SIG-M5 (cell line): ENCODE data around the gene SPATA20.

Experiments
- DNase-seq: peaks from one replicate; lab custom pipeline; 2025; lab: John Stamatoyannopoulos, UW

The SPATA20 gene

GRCh38 chr17:50579399-50579798, 32.4 kb downstream of the SPATA20 start:
- DNase-seq: no peak

- no peak for DNase-seq
These were observed 33.7 kb downstream of the SPATA20 start for GRCh38 chr17:50580646-50581045.

- no peak for DNase-seq
These were observed 34.3 kb downstream of the SPATA20 start for GRCh38 chr17:50581316-50581715.

DNA sequence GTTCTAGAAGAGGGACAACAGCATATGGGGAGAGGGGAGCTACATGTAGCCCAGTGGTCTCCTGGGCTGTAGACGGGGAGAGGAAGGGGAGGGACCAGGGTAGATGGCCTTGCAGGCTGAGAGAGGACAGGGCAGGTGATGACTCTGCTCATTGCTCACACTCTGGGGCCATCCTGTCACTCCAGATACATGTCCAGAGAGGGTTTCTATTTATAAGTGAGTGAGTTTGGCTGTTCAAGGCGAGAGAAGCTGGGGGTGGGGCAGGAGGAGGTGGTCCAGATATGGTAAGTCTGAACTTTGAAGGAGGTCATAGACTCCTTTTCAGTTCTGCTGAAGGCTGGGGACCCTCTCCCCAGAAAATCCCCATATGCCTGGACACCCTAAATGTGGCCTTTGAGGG, 35.8 kb downstream of the SPATA20 start:
- DNase-seq: no peak

- DNase-seq: no peak
These were observed 36.7 kb downstream of the SPATA20 start for GRCh38 chr17:50583641-50584040.

- DNase-seq: no peak
These were observed 37.1 kb downstream of the SPATA20 start for GRCh38 chr17:50584116-50584515.

- DNase-seq: no peak
These were observed 37.8 kb downstream of the SPATA20 start for GRCh38 chr17:50584749-50585148.

DNA sequence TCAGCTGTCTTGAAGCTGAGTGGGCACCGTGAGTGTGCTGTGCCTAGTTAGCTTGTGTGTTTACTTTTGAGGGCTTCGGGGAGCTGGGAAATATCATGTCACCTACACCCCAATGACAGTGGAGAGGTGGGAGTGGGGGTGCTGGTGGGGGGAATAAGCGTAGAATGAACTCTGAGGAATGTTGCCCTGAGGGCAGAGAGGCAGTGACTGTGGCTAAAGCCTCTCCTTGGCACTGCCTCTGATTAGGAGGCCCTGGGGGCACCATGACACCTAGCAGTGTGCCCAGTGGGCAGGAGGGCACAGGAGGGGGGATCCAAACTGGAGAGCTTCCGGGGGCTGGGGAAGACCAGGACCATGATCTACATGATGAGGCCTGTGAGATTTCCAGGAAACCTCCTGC, 38.4 kb downstream of the SPATA20 start:
- no peak for DNase-seq

DNA sequence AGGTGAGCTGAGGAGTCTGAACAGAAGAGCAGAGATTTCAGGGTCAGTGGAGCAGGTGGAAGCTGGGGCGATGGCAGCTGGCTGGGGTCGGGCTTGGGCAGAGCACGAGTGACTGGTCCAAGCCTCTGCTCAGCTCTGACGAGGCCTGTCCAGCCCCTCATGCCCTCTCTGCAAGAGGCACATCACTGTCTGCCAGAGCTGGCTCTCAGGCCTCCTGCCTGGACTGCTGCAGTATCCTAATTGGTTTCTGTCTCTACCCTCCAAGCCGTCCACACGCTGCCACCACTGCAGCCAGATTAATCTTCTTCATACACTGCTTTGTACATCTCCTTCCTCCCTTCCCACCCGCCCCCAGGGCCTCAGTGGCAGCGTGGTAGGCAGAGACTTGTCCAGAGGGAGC, 38.9 kb downstream of the SPATA20 start:
- no peak for DNase-seq

- no peak for DNase-seq
These were observed 39.7 kb downstream of the SPATA20 start for GRCh38 chr17:50586421-50587247.

DNA sequence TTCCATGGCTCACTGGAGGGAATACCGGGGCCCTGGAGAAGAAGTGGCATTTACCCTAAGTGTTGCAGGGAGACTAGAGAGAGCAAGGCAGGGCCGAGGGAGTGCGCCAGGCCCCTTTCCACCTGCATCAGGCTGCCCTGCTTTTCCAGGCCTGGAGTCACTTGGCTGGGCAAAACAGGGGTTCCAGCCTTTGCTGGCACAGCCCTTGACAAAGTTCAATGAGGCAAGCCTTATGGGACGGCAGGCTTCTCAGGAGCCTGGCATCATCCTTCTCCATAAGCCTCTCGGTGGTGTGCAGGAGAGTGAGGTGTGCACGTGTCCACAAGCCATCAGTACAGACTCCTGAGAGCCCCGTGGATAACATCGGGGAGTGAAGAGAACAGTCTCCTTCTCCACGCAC, 40.6 kb downstream of the SPATA20 start:
- no peak for DNase-seq

GRCh38 chr17:50588391-50589049, 41.5 kb downstream of the SPATA20 start:
- no peak for DNase-seq

DNA sequence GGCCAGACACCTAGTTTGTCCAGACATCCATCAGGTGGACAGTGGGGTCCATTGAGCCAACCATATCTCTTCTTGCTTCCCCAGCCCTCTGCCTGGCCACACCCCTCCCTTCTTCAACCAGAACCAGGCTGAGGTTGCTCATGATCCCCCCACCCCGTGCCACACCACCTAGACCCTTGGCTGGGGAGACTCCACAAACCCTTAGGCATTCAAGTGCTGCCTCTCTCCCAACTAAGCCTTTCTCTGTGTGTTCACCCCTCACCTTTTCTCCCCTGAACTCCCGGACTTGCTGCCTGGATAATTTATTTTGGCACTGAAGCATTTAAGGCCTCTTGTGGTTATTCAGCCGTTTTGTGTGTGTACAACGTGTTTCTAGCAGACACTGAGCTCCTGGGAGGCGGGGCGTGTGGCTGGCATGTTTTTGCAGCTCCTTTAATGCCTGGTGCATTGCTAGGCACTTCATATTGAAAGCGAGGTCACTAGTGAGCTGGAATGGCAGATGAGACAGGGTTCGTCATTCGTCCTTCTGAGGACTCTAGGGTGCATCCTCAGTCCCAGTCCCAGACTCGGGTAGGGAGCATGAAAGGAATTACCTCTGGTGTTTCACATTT, 42.2 kb downstream of the SPATA20 start:
- DNase-seq: no peak

GRCh38 chr17:50590946-50591737, 44.2 kb downstream of the SPATA20 start:
- no peak for DNase-seq

DNA sequence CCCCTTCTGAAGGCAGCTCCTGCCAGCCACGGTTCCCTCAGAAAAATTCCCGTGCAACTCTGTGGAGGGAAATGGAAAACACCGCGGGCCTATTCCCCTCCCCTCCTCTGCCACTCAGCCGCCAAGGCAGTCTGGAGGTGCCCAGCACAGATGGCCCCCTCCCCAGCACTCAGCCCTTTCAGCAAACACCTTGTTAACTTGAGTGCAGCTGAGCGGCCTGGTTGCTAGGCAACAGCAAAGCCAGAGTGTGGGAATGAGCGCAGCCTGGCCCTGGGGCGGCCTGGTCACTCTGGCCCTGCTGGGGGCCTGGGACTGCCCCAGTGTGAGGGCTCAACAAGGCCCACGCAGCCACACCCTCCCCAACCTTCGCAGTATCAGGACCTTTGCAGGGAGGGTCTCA, 46.3 kb downstream of the SPATA20 start:
- no peak for DNase-seq

DNA sequence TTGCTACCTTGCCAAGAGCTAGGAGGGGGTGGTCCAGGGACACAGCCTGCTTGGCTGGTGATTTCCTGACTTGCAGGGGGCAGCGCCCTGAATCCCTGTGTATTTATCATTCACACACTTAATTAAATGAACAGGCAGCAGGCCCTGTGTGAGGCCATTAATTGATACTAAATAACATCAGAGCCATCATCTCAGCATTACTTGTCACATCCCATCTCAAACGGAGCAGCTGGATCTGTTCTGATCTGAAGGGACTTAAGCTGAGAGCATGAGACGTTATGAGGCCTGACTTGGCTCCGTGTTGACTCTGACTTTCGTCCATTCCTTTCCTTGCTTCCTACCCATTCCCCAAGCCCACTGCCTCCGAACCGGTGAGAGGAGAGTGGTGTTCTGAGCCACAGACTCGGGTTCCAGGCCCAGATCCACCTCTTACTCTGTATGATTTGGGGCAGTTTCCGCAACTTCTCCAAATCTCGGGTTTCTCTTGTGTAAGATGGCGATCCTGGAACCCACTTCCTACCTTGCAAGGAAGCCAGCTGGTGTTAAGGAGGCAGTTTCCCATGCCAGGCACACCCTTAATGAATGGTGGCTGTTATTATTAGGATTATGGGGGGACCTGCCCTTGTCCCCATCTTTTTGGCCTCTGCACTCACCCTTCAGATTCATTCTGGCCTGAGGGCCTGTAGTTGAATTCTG, 47.3 kb downstream of the SPATA20 start:
- DNase-seq: no peak

- no peak for DNase-seq
These were observed 47.9 kb downstream of the SPATA20 start for GRCh38 chr17:50594892-50595291.

DNA sequence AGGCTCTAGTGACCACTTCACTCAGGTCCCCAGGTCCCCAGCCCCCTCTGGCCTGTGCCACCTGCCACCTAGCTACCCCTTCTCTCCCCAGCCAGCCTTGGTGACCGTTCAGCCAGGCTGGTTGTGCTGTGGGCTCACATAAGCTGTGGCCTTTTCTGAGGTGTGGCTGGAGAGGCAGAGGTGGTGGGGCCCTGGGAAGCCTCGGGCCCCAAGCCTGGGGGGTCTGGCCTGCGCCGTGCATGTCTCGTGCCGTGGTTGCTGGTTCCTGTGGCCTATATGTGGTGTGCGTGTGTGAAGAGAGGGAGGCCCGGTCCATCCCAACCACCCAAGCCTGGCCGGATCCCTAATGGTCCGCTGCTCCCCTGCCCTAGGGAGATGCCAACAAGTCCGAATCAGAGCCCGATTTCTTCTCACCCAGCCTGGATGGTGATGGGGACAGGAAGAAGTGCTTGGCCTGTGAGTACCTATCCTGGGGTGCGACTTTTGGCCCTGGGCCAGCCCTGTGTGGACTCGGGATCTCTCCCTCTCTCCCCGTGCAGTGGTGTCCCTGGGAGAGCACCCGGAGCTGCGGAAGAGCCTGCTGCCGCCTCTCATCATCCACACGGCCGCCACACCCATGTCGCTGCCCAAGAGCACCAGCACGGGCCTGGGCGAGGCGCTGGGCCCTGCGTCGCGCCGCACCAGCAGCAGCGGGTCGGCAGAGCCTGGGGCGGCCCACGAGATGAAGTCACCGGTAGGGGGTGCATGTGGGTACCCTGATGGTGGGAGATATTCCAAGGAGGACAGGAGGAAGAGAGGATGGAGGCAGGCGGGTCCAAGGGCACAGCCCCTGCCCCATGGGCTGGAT, 49.4 kb downstream of the SPATA20 start:
- no peak for DNase-seq

DNA sequence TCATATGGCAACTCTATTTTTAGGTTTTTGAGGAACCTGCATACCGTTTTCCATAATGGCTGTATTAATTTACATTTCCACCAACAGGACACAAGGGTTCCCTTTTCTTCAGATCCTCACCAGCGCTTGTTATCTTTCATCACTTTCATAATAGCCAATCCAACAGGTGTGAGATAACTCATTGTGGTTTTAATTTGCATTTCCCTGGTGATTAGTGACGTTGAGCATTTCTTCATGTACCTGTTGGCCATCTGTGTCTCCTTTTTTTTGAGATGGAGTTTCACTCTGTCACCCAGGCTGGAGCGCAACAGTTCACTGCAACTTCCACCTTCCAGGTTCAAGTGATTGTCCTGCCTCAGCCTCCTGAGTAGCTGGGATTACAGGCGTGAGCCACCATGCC, 51.5 kb downstream of the SPATA20 start:
- no peak for DNase-seq

DNA sequence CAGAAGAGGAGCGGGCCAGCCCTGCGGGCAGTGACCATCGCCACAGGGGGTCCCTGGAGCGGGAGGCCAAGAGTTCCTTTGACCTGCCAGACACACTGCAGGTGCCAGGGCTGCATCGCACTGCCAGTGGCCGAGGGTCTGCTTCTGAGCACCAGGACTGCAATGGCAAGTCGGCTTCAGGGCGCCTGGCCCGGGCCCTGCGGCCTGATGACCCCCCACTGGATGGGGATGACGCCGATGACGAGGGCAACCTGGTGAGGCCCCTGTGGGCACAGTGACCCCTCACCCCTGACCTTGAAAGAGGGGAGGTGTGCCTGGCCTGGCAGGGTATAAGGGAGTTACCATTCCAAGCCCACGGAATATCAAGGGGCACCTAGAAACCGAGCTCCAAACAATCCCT, 52.6 kb downstream of the SPATA20 start:
- DNase-seq: no peak

DNA sequence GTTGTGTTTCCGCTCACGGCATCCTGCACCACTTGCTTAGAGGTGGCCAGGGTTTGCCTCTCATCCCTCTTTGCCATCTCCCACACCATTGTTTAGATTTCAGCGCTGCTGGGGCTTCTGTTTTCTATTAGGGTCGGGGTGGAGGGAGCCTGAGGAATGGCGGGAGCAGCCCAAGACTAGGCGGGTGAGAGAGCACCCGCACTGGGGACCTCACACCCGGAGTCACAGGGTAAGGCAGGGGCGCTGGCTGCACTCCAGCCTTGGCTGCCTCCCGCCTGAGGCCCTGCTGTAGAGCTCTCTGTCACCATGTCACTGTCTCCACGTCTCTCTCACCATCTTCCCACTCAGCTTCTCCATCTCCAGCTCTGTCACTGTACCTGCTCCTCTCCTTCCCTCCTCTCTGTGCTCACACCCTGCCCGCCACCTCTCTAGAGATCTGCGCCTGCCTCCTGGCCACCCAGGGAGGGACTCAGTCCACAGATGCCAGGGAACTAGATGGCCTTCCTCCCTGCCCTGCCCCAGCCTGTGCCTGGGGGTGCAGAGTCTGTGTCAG, 54.9 kb downstream of the SPATA20 start:
- DNase-seq: no peak
